Cerebellar nuclear complex (tissue), 1 donor: ENCODE results near the gene LMTK3.

ENCODE experiments used
- DNase-seq, 2 experiments: peaks; one replicate each; lab custom pipeline; 2025; lab: John Stamatoyannopoulos, UW

Gene LMTK3

DNA sequence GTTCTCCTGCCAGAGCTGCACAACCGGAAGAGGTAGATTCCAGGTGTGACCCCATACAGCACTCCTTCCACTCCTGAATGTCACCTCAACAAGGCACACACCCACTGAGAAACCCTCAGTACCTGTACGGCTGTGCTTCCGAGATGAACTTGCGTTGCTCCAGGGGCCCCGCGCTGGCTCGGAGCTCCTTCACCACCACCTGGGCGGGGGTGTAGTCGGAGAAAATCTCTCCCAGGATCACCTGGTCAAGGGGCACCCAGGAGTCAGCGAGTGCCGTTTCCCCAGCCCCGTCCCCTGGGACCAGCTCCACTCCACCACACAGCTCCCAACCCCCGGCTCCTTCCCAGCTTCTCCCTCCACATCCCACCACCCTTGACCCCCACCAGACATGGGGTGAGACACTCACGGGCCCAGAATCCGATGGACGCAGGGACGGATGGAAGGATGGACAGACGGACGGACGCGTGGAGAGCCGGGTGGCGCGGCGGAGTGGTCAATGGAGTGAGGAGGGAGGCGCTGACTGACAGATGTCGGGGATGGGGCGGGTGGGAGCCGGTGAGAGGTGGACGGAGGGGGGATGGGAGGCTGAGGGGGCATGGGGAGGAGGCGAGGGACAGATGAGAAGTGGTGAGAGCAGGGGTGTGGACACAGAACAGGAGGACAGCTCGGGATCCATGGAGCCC lies 2.8 kb downstream of the LMTK3 start:
- no peak for DNase-seq

DNA sequence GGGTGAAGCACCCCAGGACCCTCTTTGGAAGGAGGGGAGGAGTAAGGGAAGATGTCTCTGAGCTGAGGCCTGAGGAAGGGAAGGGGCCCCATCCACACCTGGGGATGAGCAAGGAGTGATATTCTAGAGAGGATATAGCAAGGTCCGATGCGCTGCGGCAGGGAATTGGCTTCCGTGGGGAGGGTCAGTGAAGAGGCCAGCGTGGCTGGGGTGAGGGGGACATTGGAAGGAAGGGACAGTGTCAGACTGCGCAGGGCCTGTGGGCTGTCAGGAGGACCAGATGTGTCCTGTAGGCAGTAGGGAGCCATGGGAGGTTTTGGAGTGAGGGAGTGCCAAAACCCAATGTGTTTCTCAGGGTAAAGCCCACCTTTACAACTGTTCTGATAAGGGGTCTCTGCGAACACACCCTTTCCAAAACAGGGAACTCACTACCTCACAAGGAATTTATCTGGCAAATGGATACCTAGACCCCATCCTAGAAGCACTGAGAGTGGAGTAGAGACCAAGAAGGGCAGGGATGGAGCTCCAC lies 3.7 kb downstream of the LMTK3 start:
- no peak for DNase-seq

DNA sequence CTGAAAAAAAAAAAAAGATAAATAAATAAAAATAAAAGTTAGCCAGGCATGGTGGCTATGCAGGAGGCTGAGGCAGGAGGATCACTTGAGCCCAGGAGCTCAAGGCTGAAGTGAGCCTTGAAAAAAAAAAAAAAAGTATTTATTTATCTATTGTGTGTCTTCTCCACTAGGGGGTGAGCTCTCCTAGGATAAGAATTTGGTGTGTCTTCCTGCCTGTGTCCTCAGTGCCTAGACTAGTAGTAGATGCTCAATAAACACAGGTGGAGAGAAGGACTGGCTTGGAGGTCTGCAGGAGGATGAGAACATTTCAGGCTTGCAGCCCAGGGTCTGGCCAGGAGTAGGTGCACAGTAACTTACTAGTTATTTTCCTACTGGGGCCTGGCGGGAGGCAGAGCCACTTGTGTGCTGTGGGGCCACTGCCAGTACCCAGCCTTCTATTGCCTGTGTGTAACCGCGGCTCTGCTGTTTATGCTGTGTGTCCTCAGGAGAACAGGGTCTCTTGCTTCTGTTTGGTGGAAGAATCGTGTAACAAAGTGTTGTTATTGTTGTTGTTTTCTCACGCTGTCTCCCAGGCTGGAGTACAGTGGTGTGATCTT lies 5.4 kb downstream of the LMTK3 start:
- DNase-seq, result no peak

DNA sequence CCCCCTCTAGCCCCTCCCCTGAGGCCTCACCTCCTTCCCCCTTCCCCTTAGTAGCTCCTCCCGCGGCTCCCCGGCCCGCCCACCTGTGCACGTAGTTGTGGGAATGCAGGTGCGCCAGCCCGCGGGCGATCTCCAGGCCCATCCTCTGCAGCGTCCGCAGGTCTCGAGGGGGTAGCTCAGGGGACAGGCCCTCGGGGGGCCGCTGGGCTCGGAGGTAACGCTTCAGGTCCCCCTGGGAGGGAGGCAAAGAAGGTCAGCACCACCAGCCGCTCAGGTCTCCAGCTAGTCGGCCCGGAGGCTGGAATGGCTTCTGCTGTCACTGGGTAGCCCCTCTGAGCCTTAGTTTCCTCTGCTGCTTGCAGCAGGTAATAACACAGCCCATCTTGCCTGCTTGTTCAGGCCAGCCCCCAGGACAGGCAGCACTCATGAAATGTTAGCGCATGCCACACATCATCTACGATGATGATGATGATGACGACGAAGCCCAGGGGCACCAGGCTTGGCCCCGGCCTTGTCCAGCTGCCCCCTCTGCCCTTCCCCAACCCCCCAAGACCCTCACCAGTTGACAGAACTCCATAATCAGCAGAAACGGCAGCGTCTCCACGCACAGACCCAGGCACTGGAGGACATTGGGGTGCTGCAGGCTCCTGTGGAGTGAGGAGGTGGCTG lies 9.2 kb downstream of the LMTK3 start:
- DNase-seq, result no peak

DNA sequence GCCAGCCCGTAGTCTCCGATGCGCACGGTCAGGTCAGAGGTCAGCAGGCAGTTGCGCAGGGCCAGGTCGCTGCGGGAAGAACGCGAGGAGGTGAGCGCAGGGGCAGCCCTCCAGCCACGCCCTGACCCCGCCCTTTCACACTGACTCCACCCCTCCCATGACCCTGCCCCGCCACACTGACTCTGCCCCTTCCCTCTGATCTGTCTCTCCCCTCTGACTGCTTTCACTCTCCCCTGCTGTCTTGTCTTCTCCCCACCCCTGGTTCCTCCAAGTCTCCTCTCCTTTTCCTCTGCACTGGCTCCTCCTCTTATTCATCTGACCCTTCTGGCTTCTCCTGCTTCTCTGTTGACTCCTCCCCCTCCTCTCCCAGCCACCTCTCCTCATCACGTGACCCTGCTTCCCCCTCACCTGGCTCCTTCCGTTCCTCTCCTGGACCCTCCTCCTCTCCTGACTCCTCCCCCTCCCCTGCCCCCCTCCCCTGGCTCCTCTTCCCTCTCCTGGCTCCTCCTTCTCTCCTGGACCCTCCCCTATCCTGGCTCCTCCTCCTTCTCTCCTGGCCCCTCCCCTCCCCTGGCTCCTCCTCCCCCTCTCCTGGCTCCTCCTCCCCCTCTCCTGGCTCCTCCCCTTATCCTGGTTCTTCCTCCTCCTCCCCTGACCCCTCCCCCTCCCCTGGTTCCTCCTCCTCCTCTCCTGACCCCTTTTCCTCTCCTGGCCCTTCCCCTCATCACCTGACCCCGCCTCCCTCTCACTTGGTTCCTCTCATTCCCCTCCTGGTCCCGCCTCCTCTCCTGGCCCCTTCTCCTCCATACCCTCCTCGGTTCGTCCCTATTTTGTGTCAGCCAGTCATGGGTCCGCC lies 9.9 kb downstream of the LMTK3 start:
- no peak for DNase-seq

DNA sequence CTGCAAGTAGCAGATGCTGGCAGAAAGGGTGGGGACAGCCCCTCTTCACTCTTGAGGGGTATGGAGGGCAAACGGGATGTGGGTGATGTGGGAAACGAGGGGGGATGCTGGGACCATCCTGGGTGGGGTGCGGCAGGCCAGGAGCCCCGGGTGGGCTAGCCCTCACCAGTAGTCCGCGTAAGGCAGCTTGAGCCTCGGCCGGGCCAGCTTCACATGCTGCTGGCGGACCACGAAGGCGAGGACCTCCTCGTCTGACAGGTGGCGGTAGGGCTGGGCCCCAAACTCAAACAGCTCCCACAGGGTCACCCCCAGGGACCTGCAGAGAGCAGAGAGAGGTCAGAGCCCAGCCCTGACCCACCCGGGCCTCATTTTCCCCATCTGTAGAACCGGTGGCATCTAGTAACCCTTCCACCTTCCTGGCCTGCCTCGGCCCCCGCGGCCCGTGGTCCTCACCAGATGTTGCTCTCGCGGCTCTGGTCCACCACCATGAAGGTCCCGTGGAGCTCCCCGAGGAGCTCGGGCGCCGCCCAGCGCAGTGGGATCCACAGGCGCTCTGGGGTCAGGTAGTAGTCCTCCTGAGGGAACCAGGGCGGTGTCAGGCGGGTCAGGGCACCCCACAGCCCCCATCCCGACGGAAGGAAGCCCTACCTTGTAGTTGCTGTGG lies 10.7 kb downstream of the LMTK3 start:
- DNase-seq, result no peak

DNA sequence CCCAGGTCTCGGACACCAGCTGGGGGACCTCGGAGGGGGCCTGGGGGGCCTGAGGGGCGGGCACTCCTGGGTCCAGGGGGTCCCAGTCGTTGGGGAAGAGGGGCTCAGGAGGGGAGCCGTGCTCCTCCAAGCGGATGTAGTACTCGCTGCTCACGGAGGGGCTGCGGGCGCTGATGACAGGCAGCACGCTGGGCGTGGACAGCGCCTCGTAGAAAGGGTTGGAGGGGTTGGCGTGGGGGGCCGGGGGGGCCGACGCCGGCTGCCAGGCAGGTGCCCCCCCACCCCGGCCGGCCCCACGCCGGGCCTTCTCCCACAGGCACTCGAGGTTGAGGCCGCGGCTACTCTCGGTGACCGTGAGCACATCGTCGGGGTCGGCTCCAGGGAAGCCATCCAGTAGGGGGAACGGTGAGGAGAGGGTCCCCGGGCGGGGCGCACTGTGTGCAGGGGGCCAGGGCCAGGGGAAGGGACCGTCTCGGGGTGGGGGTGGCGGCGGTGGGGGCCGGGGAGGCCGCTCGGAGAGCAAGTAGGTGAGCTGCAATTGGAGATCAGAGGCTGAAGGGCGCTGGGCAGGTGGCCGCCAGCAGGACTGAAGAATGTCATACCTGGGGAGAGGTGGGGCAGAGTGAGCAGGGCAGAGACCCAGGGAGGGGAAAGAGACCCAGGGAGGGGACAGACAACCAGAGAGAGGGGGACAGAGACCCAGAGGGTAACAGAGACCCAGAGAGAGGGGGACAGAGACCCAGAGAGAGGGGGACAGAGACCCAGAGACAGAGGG lies 12.1 kb downstream of the LMTK3 start:
- no peak for DNase-seq

DNA sequence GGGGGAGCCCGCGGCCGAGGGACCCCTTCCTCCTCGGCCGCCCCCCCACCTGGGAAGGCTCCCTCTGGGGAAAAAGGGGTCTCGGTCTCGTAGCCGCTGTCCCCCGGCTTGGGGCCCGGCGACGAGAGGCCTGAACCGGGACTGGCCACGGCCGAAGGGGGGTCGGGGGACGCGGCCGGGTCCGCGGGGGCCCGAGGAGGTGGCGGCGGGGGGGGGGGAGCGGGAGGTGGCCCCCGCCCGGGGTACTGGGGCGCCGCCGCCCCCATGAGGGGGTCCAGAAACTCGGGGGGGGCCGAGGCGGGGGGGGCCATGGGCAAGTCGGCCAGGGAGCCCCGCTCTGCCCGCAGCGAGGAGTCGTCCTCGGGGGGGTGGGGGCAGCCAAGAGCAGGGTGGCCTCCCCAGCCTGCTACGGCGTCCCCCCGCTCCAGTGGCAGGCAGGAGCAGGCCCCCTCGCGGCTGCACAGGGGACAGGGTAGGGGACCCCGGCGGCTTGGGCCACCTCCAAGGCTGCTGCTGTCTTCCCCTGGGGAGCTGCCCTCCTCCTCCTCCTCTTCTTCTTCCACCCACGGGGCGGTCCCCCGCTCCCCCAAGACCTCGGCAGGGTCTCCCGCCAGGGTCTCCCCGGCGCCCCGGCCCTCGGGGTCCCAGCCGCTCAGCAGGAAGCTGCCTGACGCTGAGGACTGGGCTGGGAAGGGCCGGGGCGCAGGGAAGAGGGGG lies 12.9 kb downstream of the LMTK3 start:
- no peak for DNase-seq

DNA sequence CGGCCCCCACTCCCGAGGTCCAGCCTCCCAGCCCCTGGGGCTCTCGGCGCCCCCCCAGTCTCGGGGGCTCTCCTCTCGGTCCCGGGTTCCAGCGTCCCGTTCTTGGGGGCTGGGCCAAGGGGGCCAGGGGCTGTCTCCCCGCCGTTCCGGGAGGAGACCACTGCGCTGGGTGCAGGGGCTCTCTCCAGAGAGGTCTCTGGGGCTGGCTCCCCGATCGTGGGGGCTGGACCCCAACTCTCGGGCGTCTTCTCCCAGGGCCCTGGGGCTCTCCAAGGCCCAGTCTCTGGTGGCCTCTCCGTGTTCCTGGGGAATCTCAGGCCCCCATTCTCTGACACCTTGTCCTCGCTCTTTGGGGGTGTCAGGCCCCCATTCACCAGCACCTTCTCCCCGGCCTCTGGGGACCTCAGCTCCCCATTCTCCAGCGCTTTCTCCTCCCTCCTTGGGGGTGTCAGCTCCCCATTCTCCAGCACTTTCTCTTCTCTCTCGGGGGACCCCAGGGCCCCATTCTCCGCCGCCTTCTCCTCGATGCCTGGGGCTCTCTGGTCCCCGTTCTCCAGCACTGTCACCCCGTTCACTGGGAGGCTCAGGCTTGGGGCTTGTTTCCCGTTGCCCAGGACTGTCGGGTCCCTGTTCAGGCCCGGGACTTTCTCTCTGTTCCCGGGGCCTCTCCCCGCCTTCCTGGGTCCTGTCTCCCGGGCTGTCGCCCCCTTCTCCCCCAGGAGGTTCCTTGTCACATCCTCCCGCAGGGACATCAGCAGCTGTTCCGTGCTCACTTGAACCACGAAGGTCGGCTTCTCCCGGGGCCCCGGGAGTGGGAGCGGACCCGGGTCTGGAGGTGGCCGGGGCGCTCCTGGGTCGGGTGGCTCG lies 13.7 kb downstream of the LMTK3 start:
- DNase-seq, result no peak

DNA sequence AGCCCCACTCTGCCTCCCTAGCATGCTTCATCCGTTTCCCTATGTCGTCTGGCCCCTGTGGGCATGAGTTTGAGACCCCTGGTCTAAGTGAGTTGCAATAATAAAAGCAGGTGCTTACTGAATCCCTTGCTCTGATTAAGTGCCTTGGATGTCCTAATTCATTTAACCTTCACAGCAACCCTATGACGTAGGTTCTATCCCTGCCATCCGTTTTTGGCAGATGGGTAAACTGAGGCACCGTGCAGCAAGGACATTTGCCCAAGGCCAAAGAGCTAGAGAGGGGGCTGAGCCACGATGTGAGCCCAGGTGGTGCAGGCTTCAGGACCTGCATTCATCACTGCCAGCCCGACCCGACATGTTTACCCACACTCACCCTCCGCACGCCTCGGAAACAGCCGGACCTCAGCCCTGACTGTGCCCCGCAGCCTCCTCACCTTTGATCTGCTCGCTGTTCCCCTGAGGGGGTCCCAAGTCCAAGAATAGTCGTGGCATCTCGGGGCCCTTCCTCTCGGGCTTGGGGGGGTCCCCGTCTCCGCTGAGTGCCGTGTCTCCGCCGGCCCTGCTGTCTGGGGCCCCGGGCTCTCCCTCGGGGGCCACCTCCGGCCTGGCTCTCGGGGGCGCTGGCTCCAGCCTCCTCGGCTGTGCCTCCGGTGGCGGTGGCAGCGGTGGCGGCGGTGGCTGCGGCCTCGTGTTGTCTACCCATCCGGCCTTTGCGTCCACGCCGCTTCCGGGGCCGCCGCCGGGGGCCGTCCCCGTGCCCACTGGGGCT lies 14.5 kb downstream of the LMTK3 start:
- DNase-seq, result no peak

DNA sequence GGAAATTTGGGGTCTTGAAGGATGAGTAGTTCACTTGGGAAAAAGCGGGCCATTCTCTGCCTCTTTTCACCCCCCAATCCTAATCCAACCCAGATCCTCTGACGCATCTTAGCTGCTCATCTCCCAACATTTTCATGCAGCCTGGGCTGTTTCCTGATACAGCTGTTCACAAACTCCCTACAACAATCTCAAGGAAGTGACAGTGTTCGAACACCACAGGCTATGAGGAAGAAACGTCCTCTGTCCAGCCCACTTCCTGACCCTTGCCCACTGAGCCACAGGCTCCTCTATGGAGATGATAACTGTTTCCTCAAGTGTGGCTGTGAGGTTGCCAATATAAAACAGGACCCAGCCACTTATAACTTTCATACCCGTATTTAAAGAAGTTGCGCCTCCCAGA lies 16.2 kb downstream of the LMTK3 start:
- no peak for DNase-seq

DNA sequence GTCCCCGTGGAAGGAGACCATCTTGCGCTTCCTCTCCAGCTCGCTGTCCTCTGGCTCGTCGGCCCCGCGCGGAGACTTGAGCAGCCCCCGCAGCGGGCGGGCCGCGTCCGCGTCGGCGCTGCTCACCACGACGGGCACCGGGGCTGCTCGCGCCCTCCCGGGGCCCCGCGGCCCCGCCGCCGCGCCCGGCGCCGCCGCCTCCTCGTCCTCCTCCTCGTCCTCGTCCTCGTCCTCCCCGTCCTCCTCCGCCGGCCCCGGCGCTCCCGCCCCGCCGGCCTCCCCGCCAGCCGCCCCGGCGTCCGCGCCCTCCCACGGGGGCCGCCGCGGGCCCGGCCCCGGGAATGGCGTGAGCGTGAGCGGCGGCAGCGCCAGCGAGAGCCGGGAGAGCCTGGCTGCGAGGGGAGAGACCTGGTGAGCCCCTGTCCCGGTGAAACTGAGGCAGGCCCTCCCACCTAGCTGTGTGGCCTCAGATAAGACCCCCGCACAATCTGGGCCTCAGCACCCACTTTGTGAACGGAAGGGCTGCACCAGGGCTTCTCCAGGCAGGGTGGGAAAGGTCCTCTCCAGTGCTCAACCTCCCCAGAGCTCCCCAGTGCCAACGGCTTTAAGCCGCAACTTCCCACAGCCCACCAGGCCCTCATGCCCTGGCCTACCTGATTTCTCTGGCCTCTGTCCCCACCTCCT lies 17.8 kb downstream of the LMTK3 start:
- no peak for DNase-seq

DNA sequence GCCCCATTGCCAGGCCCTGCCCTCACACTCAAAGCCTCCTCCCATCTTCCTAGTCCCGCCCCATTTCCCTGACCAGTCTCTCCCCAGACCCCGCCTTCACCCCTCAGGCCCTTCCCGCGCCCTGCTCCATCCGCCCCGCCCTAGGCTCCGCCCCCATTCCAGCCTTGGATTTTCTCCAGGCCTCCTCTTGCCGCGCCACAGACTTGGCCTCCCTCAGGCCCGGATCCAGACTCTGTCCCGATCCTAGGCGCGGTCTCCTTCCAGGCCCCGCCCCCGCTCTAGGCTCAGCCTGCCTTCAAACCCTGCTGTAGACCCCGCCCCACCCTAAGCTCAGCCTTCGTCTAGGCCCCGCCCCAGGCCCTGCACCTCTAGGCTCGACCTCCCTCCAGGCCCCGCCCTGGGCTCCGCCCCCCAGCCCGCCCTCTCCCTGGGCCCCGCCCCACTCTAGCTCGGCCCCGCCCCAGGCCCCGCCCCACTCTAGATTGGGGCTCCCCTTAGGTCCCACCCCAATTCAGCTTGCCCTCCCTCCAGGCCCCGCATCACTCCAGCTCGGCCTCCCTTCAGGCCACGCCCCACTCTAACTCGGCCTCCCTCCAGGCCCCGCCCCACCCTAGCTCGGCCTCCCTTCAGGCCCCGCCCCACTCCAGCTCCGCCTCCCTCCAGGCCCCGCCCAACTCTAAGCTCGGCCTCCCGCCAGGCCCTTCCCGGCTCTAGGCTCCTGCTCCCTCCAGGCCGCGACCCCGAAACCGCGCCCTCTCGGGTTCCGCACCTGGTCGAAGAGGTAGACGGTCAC lies 18.5 kb downstream of the LMTK3 start:
- peak in 1 of 2 experiments; percentile 12 for DNase-seq

DNA sequence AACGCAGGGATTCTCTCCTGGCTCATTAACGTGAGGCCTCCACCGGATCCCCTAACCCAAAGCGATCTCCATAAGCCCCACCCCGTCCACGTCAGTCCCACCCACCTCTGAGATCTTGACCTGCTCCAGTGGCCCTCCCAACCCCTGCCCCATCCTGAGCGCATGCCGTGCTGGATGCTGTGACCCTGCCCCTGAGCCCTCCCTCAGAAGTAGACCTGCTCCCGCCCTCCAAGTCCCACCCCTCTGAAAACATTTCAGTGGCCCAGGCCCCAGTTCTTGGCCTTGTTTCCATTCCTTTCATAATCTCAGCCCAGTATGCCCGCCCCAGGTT lies 19.9 kb downstream of the LMTK3 start:
- no peak for DNase-seq

DNA sequence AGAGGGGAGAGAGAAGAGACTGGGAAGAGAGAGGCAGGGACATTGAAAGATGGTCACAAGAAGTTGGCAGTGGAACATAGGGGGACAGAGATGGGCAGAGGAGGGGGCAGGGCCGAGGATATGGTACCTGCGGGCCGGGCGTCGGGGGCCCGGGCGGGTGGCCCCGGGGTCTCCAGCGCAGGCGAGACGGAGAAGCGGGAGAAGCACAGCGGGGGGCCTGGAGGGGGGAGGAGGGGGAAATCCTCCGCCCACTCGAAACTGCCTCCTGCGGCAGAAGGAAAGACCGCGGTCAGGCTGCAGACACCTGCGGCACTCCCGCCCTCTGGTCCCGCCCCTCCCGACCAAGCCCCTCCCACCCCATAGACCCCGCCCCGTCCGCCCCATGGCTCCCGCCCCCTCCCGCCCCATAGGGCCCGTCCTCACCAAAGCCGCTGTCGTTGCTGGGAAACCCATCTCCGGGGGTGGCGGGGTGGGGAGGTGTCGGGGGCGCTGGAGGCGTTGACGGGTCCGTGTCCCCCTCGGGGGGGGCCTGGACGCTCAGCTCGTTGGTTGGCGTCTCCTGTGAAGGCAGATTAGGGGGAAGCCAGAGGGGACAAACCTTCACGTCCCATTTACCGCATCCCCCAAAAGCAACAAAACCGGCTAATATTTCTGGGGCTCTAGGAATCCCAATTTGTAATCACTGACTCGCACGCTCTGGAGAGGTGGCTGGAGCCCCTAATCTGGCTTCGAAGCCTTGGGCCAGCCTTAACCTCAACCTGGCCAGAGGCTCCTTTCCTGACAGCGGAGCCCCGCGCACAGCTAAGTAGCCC lies 20.4 kb downstream of the LMTK3 start:
- DNase-seq, result no peak

DNA sequence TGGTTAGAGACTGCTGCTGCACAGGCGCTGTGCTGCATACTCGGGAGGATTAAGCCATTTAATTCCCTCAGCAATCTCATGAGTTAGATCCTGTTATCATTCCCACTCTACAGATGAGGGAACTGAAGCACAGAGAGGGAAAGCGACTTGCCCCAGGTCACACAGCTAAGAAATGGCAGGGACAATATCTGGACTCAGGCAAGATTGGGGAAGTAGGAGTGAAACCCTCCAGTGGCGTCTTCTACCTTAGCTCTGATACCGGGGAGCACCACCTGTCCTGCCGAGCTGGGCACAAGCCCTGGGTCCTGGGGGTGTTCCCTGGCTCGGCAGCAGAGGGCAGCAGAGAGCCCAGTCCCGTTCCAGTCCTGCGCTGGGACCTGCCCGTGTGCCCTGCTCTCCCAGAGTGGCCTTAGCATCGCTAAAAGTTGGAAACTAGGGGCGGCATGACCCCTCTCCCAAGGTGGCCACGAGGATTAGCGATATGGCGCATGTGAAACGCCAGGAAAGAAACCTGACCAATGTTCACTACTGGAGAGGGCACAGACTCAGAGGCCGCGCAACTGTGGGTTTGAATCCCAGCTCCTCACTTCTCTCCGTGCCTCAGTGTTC lies 21.9 kb downstream of the LMTK3 start:
- DNase-seq, result peak in 1 of 2 experiments; percentile 9
